ENCODE results near the gene CNGB1.

DNA sequence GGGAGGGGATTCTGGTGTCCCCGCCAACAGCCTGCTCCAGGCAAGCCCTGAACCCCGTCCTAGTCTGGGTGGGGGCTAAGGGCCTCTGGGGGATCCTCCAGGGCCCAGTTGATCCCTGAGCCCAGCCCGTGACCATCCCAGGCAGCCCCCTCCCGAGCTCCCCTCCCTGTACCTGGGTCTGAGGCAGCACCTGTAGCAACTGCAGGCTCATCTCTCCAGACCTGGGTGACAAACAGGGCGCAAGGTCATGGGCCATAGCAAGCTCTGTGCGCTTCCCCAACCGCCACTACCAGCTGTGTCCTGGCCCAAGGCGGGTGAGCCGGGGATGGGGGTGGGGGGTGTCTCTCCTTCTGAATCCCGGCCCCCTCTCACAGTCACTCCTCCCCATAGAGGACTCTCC, 10.6 kb downstream of the CNGB1 start:
- TF ChIP-seq, protein P1, sequence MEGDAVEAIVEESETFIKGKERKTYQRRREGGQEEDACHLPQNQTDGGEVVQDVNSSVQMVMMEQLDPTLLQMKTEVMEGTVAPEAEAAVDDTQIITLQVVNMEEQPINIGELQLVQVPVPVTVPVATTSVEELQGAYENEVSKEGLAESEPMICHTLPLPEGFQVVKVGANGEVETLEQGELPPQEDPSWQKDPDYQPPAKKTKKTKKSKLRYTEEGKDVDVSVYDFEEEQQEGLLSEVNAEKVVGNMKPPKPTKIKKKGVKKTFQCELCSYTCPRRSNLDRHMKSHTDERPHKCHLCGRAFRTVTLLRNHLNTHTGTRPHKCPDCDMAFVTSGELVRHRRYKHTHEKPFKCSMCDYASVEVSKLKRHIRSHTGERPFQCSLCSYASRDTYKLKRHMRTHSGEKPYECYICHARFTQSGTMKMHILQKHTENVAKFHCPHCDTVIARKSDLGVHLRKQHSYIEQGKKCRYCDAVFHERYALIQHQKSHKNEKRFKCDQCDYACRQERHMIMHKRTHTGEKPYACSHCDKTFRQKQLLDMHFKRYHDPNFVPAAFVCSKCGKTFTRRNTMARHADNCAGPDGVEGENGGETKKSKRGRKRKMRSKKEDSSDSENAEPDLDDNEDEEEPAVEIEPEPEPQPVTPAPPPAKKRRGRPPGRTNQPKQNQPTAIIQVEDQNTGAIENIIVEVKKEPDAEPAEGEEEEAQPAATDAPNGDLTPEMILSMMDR (conservative IDR thresholded peaks at IDR 0.05; ENCODE audit: low read length), result no peak
- TF ChIP-seq EZH2phosphoT487 (IDR thresholded peaks at IDR 0.05; ENCODE audit: borderline replicate concordance), result no peak

Measured in Loucy (cell line).